Kidney (tissue), 14 donors: ENCODE data around the gene SOX15. TPM values are rescaled to one million over a fixed set of nuclear protein-coding genes. Genes with fewer than 3 reads are reported as not detected.

Source experiments
- DNase-seq, 5 donors: peaks; one replicate each; pipeline ENCODE4 v3.0.0-alpha.2; 2013 to 2020
- FAIRE-seq: peaks from 2 replicates; lab custom pipeline; 2012; peaks lifted over from hg19 to GRCh38; lab: Jason Lieb, UNC
- H3K27ac ChIP-seq, 2 donors: one replicate each; pipeline ENCODE4 v1.7.0; 2013; ENCODE audit warnings: low read depth in 2 of 2, low read length in 2 of 2, inconsistent platforms in 1 of 2
- H3K27me3 ChIP-seq: one replicate; pipeline ENCODE4 v1.7.1; 2013; ENCODE audit warnings: low read length, inconsistent platforms; ENCODE audit not compliant: control insufficient read depth, insufficient read depth
- H3K36me3 ChIP-seq, 3 donors: one replicate each; pipeline versions ENCODE4 v1.7.0 to v1.7.1; 2013; ENCODE audit warnings: low read length in 3 of 3, control low read depth in 1 of 3, inconsistent platforms in 1 of 3; ENCODE audit not compliant: insufficient read depth in 3 of 3, control insufficient read depth in 2 of 3
- H3K4me1 ChIP-seq, 3 donors: one replicate each; pipeline versions ENCODE4 v1.7.0 to v1.7.1; 2013; ENCODE audit warnings: low read length in 3 of 3, inconsistent platforms in 1 of 3, low read depth in 1 of 3; ENCODE audit not compliant: control insufficient read depth in 2 of 3, insufficient read depth in 2 of 3
- H3K4me3 ChIP-seq, 3 donors: one replicate each; pipeline versions ENCODE4 v1.7.0 to v1.8.1; 2013; ENCODE audit warnings: low read length in 3 of 3, control low read depth in 1 of 3, inconsistent platforms in 1 of 3
- H3K9ac ChIP-seq, 3 donors: one replicate each; pipeline versions ENCODE4 v1.7.0 to v1.7.1; 2013; ENCODE audit warnings: low read length in 3 of 3, control low read depth in 1 of 3, inconsistent platforms in 1 of 3
- H3K9me3 ChIP-seq, 3 donors: one replicate each; pipeline versions ENCODE4 v1.7.0 to v1.7.1; 2013; ENCODE audit warnings: low read length in 3 of 3, control low read depth in 1 of 3, inconsistent platforms in 1 of 3; ENCODE audit not compliant: control insufficient read depth in 2 of 3, insufficient read depth in 1 of 3
- intact Hi-C: fragments of 100-400 bp; cut with DNase I; formaldehyde crosslinking; loops from one replicate; pipeline ENCODE4 v1.11.1; 2022
- polyA plus RNA-seq: library from polyadenylated mRNA; stranded (reverse); fragments of 350-450 nt; fragmentation: Illumina TruSeq; extraction: RNeasy Lipid Tissue Mini Kit (QIAGEN cat#74804); gene quantifications from one replicate; pipeline ENCODE4 v1.2.3, GENCODE V29; 2014; ENCODE audit warnings: low read depth, low replicate concordance; ENCODE audit not compliant: insufficient read depth
- total RNA-seq: library from RNA; stranded (reverse); fragmentation: NEBNext Ultra II Directional; extraction: Animal tissue kit (Norgen Biotek cat#: 25700); gene quantifications from one replicate; pipeline ENCODE4 v1.2.1, GENCODE V29; 2021
- TF ChIP-seq, protein P1 (sequence below): IDR thresholded peaks from 3 replicates; pipeline ENCODE4 v1.5.1; 2012; ENCODE audit warnings: mild to moderate bottlenecking, moderate library complexity, borderline replicate concordance; ENCODE audit not compliant: insufficient read depth; ENCODE audit errors: extremely low read depth
- donor health status: control.
- donor health status: control.
- donor health status: control.
- donor health status: control.
- donor health status: control.
- donor health status: DM: yes; HTN: yes; CAD: no.
- donor health status: Normal renal cell carcinoma (clear cell type).

Gene SOX15
- total and polyA plus RNA-seq, 2 donors from 2014 or later = 0.80 to 0.88 TPM

- Histone ChIP-seq H3K4me3 (no peak overlapping the region), H3K27me3 (no peaks in the 10 kb centered on the region), H3K9me3 (no peaks in the 10 kb centered on the region), H3K36me3 (peaks cover 0 to 19% (median 11%) of the 10 kb centered on the region in 3 donors), H3K9ac (no peak overlapping the region), H3K27ac (no peak overlapping the region), H3K4me1 (peaks cover 0 to 27% (median 25%) of the 10 kb centered on the region in 3 donors)
- TF ChIP-seq, protein P1, sequence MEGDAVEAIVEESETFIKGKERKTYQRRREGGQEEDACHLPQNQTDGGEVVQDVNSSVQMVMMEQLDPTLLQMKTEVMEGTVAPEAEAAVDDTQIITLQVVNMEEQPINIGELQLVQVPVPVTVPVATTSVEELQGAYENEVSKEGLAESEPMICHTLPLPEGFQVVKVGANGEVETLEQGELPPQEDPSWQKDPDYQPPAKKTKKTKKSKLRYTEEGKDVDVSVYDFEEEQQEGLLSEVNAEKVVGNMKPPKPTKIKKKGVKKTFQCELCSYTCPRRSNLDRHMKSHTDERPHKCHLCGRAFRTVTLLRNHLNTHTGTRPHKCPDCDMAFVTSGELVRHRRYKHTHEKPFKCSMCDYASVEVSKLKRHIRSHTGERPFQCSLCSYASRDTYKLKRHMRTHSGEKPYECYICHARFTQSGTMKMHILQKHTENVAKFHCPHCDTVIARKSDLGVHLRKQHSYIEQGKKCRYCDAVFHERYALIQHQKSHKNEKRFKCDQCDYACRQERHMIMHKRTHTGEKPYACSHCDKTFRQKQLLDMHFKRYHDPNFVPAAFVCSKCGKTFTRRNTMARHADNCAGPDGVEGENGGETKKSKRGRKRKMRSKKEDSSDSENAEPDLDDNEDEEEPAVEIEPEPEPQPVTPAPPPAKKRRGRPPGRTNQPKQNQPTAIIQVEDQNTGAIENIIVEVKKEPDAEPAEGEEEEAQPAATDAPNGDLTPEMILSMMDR = no peak
- peak in 3 of 5 donors; percentile 21 to 55 (median 37) for DNase-seq
- intact Hi-C loops = no loop called here
- no peak for FAIRE-seq
Observed at GRCh38 chr17:7586673-7587419, 3.0 kb downstream of the SOX15 start.

- Histone ChIP-seq H3K9ac (peak within 1 kb of the TSS; percentile 91 to 97 (median 95)), H3K9me3 (no peaks in the 10 kb centered on the region), H3K36me3 (peaks cover 0 to 13% (median 5%) of the 10 kb centered on the region in 3 donors), H3K27me3 (no peaks in the 10 kb centered on the region), H3K4me1 (peaks cover 0 to 40% (median 37%) of the 10 kb centered on the region in 3 donors), H3K4me3 (peak within 1 kb of the TSS; percentile 98 to 99 (median 99)), H3K27ac (peak within 1 kb of the TSS; percentile 98 to 99)
- DNase-seq (peak; percentile 99), FAIRE-seq (peak; percentile 39)
- intact Hi-C loops = no loop called here
- TF ChIP-seq, protein P1 = no peak
Observed at GRCh38 chr17:7583253-7584109, 6.4 kb downstream of the SOX15 start, which contains the start of gene MPDU1. Gene MPDU1, plus strand, starts transcription at chr17:7583852. Its CDS starts 11 bp downstream, at chr17:7583863.

DNA sequence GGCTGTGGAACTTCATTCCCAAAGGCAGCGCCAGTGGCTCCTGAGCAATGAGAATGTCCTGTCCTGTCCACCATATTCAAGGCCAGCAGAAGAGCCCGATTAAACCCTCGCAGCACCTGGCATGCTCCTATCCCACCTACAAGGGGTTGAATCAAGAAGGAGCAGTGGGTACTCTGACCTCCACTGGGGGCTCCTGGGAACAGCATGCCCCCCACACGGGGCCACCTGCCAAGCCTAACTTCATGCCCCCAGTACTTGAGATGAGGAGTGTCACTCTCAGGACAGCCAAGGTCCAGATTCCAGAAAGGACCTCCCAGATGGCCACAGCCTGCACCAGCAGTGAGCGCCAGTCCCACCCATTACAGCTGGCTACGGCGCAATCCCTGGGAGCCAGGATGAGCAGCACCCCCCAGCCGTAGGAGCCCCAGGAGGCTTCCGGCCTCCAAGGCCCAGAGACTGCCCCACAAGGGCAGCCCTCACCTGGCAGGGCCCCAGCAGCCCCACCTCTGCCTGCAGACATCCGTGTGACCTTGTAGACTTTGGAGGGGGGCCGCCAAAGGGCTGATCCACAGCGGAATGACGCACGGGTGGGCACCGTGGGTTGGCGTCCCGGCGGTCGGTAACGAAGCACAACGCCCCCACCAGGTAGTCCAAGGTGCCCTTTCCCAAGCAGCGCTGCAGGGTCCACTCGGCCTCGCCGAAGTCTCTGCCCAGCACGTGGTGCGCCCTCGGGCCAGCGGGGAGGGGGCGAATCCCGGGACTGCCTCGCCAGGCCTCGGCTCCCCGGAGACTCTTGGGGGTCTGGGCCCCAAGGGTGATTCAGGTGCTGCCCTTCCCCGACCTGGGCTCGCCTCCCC, 7.3 kb downstream of the SOX15 start:
- peak in 2 of 5 donors; percentile 16 to 90 for DNase-seq
- no peaks in the 10 kb centered on the region for H3K9me3 ChIP-seq
- H3K9ac ChIP-seq = peak overlapping the region in 1 of 3 donors; percentile 95
- intact Hi-C loops = no loop called here
- H3K36me3 ChIP-seq = peaks cover 6 to 18% (median 10%) of the 10 kb centered on the region in 3 donors
- H3K4me1 ChIP-seq = peaks cover 0 to 40% (median 39%) of the 10 kb centered on the region in 3 donors
- peak overlapping the region; percentile 98 to 99 for H3K27ac ChIP-seq
- TF ChIP-seq, protein P1 = no peak
- peak overlapping the region in 2 of 3 donors; percentile 16 to 98 for H3K4me3 ChIP-seq
- no peaks in the 10 kb centered on the region for H3K27me3 ChIP-seq
- FAIRE-seq = no peak
